ENCODE measurements around the gene CCBE1.

CCBE1 gene

GRCh38 chr18:59492756-59493421 is 204.3 kb downstream of the CCBE1 start:
- DNase-seq (ENCODE audit: low spot score): no peak

GRCh38 chr18:59488899-59489298 is 208.3 kb downstream of the CCBE1 start:
- DNase-seq (ENCODE audit: low spot score): no peak

GRCh38 chr18:59485382-59485781 is 211.8 kb downstream of the CCBE1 start:
- no peak for DNase-seq (ENCODE audit: low spot score)

- no peak for DNase-seq (ENCODE audit: low spot score)
These were observed 212.5 kb downstream of the CCBE1 start for GRCh38 chr18:59484561-59485328.

- DNase-seq (ENCODE audit: low spot score): no peak
These were observed 213.1 kb downstream of the CCBE1 start for GRCh38 chr18:59484131-59484530.

- DNase-seq (ENCODE audit: low spot score): no peak
These were observed 215.8 kb downstream of the CCBE1 start for GRCh38 chr18:59481436-59481835.

- no peak for DNase-seq (ENCODE audit: low spot score)
These were observed 217.4 kb downstream of the CCBE1 start for GRCh38 chr18:59479776-59480175.

GRCh38 chr18:59478591-59478990 is 218.6 kb downstream of the CCBE1 start:
- DNase-seq (ENCODE audit: low spot score): no peak

GRCh38 chr18:59477849-59478248 is 219.4 kb downstream of the CCBE1 start:
- no peak for DNase-seq (ENCODE audit: low spot score)

GRCh38 chr18:59470561-59471121 is 226.6 kb downstream of the CCBE1 start:
- no peak for DNase-seq (ENCODE audit: low spot score)

- no peak for DNase-seq (ENCODE audit: low spot score)
These were observed 227.6 kb downstream of the CCBE1 start for GRCh38 chr18:59469463-59470180.

- DNase-seq (ENCODE audit: low spot score): no peak
These were observed 228.4 kb downstream of the CCBE1 start for GRCh38 chr18:59468821-59469220.

GRCh38 chr18:59467497-59467896 is 229.7 kb downstream of the CCBE1 start:
- no peak for DNase-seq (ENCODE audit: low spot score)

- no peak for DNase-seq (ENCODE audit: low spot score)
These were observed 230.2 kb downstream of the CCBE1 start for GRCh38 chr18:59466980-59467379.

- DNase-seq (ENCODE audit: low spot score): no peak
These were observed 232.7 kb downstream of the CCBE1 start for GRCh38 chr18:59464486-59464885.

- DNase-seq (ENCODE audit: low spot score): no peak
These were observed 236.1 kb downstream of the CCBE1 start for GRCh38 chr18:59461171-59461570.

- no peak for DNase-seq (ENCODE audit: low spot score)
These were observed 237.2 kb downstream of the CCBE1 start for GRCh38 chr18:59460072-59460420.

- peak; percentile 5 for DNase-seq (ENCODE audit: low spot score)
These were observed 237.7 kb downstream of the CCBE1 start for GRCh38 chr18:59459369-59460071.

- no peak for DNase-seq (ENCODE audit: low spot score)
These were observed 238.6 kb downstream of the CCBE1 start for GRCh38 chr18:59458575-59458974.

GRCh38 chr18:59456657-59457056 is 240.6 kb downstream of the CCBE1 start:
- DNase-seq (ENCODE audit: low spot score): no peak

GRCh38 chr18:59455728-59456276 is 241.4 kb downstream of the CCBE1 start:
- DNase-seq (ENCODE audit: low spot score): no peak
